GM10248 (cell line): ENCODE data around the gene ARX.

Source experiments
- CTCF ChIA-PET: fragments of 300-600 bp; sonication (Branson Sonifier 250); formaldehyde crosslinking; extraction: SDS; loops from one replicate; lab custom pipeline; 2021; ENCODE audit warnings: antibody characterized with exemption; lab: Yijun Ruan, JAX
- POLR2A ChIA-PET: fragments of 350-650 bp; sonication (Branson Sonifier 250); formaldehyde crosslinking; extraction: SDS; loops from one replicate; lab custom pipeline; 2020; ENCODE audit warnings: antibody characterized with exemption; lab: Yijun Ruan, JAX
- DNase-seq: peaks from one replicate; pipeline ENCODE4 v3.0.0; 2012; ENCODE audit errors: extremely low spot score
- TF ChIP-seq, protein P1 (sequence below): IDR thresholded peaks from 2 replicates; pipeline ENCODE4 v1.5.1; 2012; ENCODE audit warnings: mild to moderate bottlenecking, low read depth; ENCODE audit errors: extremely low read depth, missing control alignments, control extremely low read depth

Gene ARX

DNA sequence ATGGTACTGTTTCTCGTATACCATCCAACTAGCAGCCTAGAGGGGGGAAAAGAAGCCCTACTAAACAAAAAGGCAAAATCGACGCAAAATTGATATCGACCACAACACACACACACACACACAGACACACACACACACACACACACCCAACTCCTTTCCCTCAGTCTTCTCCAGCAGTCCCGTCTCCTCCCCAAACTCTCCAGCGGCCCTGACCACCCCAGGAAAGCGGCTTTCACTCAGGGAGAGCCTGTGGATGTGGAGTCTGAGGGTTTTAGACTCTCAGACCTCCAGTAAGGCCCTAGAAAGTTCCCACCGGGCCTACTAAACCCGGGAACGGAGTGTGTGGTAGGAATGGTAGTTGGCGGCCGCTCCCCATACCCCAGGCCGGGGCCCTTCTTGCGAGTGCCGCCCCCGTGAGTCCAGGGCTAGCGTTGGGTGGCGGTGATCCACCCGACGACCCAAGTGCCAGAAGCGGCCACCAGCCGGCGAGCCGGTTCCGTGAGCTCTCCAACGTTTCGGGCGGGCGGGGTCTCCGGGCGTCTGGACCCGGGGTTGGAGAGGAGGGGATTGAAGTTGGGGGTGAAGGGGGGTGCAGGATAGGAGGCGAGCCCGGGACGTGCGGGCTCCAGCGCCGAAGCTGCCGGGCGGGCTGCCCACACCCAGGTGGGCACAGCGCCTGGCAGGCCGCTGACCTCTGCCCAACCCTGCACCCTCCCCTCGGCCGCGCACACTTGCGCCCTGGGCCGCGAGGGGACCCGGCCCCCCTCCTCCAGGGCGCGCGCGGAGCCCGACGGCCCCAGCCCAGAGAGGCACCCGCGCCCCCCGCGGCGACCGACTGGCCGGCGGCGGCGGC, 13.7 kb downstream of the ARX start:
- ChIA-PET CTCF (interaction anchor here (1.0 to 2.8 kb wide), 3 partner anchors 19 to 163 kb away, joined by 3 to 7 read pairs (median 3); no protein-coding TSS in a partner anchor), POLR2A (no interaction called here)
- DNase-seq = no peak
- TF ChIP-seq, protein P1, sequence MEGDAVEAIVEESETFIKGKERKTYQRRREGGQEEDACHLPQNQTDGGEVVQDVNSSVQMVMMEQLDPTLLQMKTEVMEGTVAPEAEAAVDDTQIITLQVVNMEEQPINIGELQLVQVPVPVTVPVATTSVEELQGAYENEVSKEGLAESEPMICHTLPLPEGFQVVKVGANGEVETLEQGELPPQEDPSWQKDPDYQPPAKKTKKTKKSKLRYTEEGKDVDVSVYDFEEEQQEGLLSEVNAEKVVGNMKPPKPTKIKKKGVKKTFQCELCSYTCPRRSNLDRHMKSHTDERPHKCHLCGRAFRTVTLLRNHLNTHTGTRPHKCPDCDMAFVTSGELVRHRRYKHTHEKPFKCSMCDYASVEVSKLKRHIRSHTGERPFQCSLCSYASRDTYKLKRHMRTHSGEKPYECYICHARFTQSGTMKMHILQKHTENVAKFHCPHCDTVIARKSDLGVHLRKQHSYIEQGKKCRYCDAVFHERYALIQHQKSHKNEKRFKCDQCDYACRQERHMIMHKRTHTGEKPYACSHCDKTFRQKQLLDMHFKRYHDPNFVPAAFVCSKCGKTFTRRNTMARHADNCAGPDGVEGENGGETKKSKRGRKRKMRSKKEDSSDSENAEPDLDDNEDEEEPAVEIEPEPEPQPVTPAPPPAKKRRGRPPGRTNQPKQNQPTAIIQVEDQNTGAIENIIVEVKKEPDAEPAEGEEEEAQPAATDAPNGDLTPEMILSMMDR = no peak

DNA sequence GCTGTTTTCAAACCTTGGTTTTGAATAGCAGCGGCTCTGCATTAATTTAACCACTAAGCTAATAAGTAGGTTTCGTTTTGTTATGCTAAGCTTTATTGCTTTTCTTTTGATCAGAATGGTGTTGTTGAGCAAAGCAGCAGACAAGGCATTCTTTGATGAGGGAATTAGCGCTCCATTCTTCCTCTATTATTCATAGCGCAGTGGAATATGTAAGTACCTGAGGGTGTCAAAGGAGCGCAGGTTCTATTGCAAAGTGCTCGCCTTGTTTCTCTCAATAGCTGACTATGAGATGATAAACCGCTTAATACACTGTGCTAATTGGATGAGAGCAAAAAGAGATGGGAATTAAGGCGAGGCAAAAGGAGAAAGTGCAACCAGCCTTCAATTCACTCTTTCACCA, 16.3 kb downstream of the ARX start:
- TF ChIP-seq, protein P1 = no peak
- ChIA-PET CTCF (no interaction called here), POLR2A (no interaction called here)
- no peak for DNase-seq

DNA sequence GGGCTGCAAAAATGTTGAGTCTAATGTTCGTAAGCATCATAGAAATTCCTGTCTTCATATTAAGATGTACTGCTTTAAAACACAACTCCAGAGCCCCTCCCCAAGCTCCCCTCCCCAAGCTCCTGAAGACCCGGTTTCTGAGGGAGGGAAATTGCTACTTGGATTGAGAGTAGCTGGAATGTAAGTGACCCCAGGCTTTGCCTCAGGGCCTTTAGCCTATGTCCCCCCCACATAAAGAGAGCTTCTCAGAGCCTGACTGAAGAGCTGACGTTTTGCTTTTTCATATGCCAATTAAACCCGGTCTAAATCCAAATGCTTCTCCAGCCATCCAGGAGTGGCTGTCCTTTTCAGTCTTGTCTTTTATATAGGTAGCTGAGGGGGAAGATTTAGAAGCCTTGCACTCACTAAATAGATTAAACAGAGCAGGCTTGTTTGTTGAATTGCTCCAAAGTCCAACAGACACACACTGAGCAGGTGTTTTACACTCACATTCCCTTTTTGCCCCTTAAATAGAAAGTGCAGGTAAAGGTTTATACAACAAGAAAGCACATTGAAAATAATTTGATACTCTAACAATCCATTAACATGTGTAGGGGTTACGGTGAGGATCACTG, 19.6 kb downstream of the ARX start:
- POLR2A ChIA-PET = no interaction called here
- no peak for DNase-seq
- TF ChIP-seq, protein P1 = no peak
- CTCF ChIA-PET = no interaction called here

DNA sequence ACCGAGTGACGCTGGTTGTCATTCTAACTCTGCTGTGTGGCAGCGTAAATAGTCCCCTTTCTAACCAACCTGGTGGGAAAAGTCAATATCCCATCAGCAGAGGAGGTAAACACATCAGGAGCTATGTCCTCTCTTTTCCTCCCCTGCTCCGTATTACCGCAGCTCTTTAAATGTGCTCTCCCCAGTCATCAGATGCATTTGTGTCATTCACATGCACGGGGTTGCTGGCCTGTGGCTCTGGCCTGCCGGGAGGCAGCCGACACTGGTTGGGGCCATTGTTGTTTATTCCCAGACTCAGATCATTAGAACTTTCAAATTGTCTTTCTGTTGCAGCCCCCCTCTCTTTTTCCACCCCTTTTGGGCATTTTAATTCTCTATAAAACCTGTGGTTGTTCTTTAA, 21.9 kb downstream of the ARX start:
- no peak for DNase-seq
- CTCF ChIA-PET = no interaction called here
- POLR2A ChIA-PET = no interaction called here
- TF ChIP-seq, protein P1 = no peak

DNA sequence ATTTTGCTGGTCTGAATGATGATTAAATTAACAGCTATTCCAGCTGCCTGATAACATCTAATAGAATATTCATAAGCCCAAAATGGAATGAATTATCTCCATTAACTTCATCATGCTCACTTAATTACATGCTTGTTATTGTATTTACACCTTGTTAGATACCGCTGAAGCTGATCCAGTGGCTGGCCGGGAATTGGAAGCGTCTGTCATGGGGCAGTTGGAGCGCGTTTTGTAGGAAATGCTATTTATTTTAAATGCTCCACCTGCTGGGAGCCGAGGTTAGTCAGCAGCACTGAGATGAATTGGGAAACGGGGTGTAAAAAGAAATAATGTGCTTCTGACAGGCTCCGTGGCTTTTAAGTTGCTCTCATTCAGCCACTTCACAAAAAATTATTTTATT, 25.2 kb downstream of the ARX start:
- ChIA-PET CTCF (no interaction called here), POLR2A (no interaction called here)
- TF ChIP-seq, protein P1 = no peak
- no peak for DNase-seq

DNA sequence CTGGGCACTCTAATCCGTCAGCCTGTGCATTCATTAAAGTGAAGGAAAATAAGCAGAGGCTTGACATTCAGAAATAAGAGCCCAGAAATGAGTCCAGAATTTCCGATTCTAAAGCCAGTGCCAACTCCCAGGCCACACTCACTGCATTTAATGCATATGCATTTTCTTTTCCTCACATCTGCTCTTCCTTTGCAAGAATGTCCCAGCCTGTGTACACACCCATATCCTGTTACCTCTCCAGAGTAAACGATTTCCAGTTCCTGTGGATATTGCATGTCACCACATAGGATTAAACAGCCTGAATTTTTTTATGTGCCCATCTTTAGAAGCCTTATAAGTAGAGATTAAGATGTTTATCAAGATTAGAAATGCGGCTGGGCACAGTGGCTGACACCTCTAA, 27.5 kb downstream of the ARX start:
- ChIA-PET POLR2A (no interaction called here), CTCF (no interaction called here)
- TF ChIP-seq, protein P1 = no peak
- DNase-seq = no peak
